ENCODE measurements around the gene HMGCS1.

HMGCS1 gene

DNA sequence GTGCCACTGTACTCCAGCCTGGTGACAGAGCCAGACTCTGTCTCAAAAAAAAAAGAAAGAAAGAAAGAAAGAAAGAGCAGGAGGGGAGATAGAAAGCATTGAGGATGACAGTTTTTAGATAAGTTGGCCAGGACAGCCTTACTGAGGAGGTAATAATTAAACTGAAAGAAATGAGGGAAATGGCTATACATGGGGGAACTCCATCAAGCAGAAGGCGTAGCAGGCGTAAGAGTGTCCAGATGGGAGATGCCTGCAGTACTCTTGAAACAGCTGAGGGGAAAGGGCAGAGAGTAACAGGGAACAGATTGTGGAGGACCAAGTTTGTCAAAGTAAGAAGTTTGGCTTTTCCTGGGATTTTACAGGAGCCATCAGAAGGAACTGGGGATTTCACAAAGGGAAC, 57.5 kb downstream of the HMGCS1 start:
- no peak for TF ChIP-seq SPI1 (IDR thresholded peaks at IDR 0.05; ENCODE audit: borderline replicate concordance, low read depth)
- TF ChIP-seq POLR2AphosphoS5 (IDR thresholded peaks at IDR 0.05; ENCODE audit: low read depth) = no peak
- no peak for TF ChIP-seq GABPA (IDR thresholded peaks at IDR 0.05; ENCODE audit: low read depth)
- no peak for TF ChIP-seq CTCF (IDR thresholded peaks at IDR 0.05; ENCODE audit: insufficient read depth, low read length)
- TF ChIP-seq REST (IDR thresholded peaks at IDR 0.05; ENCODE audit: insufficient replicate concordance, low read depth) = no peak
- no peak overlapping the region for H3K27ac ChIP-seq (replicated peaks)
- DNase-seq (ENCODE audit: low read depth in 1 of 2, low spot score in 1 of 2) = no peak
- H3K4me3 ChIP-seq (replicated peaks; ENCODE audit: insufficient read depth, low read length) = no peak overlapping the region
- peaks cover 3% of the 10 kb centered on the region for H3K27me3 ChIP-seq (ENCODE audit: insufficient read depth, poor library complexity, severe bottlenecking)

DNA sequence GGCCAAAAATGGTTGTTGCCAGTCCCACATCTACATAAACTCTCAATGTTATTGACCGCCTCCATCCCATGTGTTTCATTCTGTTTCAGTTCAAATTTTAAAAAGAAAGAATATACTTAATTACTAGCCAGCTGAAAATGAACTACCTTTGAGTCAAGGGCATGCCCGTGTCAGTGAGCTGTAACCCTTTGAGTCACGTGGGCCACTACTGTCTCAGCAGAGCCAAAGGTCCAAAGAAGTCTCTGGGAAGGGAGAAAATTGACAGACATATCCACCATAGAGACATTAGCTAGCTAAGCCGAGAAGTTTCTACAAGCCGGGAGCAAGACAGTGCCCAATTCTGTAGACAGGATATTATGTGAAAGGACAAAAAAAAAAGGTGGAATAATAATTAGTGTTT, 61.5 kb downstream of the HMGCS1 start:
- H3K4me3 ChIP-seq (replicated peaks; ENCODE audit: insufficient read depth, low read length) = no peak overlapping the region
- no peak overlapping the region for H3K27ac ChIP-seq (replicated peaks)
- TF ChIP-seq REST (IDR thresholded peaks at IDR 0.05; ENCODE audit: insufficient replicate concordance, low read depth) (no peak), GABPA (IDR thresholded peaks at IDR 0.05; ENCODE audit: low read depth) (no peak), CTCF (IDR thresholded peaks at IDR 0.05; ENCODE audit: insufficient read depth, low read length) (no peak), SPI1 (IDR thresholded peaks at IDR 0.05; ENCODE audit: borderline replicate concordance, low read depth) (no peak), POLR2AphosphoS5 (IDR thresholded peaks at IDR 0.05; ENCODE audit: low read depth) (no peak)
- DNase-seq (ENCODE audit: low read depth in 1 of 2, low spot score in 1 of 2) = no peak
- H3K27me3 ChIP-seq (ENCODE audit: insufficient read depth, poor library complexity, severe bottlenecking) = peaks cover 3% of the 10 kb centered on the region

DNA sequence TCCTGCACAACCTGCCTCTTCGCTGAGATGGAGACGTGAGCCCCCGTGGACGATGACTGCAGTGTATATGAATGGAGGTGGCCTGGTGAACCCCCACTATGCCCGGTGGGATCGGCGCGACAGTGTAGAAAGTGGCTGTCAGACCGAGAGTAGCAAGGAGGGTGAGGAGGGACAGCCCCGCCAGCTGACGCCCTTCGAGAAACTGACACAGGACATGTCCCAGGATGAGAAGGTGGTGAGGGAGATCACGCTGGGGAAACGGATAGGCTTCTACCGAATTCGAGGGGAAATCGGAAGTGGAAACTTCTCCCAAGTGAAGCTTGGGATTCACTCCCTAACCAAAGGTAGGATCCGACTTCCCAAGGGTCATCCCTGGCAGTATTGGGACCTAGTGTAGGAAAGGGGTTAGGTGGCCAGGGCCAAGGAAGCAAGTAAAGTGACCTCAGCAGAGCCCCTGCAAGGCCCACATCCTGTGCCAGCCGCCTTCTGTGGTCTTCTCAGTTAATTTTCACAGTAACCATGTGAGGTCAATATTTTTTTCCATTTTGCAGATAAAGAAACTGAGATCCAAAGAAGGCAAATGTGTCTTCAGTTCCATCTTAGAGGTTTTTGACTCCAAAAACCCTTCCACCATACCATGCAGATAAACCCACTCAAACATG, 67.4 kb downstream of the HMGCS1 start:
- DNase-seq (ENCODE audit: low read depth in 1 of 2, low spot score in 1 of 2) = no peak
- H3K27ac ChIP-seq (replicated peaks) = no peak overlapping the region
- no peaks in the 10 kb centered on the region for H3K27me3 ChIP-seq (ENCODE audit: insufficient read depth, poor library complexity, severe bottlenecking)
- no peak for TF ChIP-seq CTCF (IDR thresholded peaks at IDR 0.05; ENCODE audit: insufficient read depth, low read length)
- TF ChIP-seq GABPA (IDR thresholded peaks at IDR 0.05; ENCODE audit: low read depth) = no peak
- no peak for TF ChIP-seq POLR2AphosphoS5 (IDR thresholded peaks at IDR 0.05; ENCODE audit: low read depth)
- TF ChIP-seq SPI1 (IDR thresholded peaks at IDR 0.05; ENCODE audit: borderline replicate concordance, low read depth) = no peak
- TF ChIP-seq REST (IDR thresholded peaks at IDR 0.05; ENCODE audit: insufficient replicate concordance, low read depth) = no peak
- no peak overlapping the region for H3K4me3 ChIP-seq (replicated peaks; ENCODE audit: insufficient read depth, low read length)
